HG03045 (cell line): ENCODE measurements around the gene FOXR1.

Source experiments
- ATAC-seq: cut with Tn5 transposase; IDR thresholded peaks from one replicate; pipeline ENCODE4 v1.9.1; 2021; ENCODE audit warnings: mild to moderate bottlenecking, moderate library complexity; ENCODE audit not compliant: unreplicated experiment

FOXR1 gene

DNA sequence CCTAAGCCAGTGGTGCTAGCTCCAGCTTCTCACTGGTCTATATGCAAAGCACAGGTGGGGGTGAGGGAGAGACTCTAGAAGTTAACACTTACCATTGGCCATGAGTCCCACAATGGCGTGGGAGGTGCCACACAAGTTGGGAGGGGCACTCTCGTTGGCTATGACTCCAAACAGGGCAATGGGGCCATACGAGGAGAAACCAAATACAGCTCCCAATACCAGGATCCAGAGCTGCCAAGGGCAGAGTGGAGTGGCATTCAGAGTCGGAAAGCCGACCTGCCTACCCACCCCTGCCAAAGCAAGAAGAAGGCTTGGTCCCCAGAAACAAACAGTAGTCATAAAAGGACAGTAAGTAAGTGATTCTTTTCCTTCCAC is 53.5 kb downstream of the FOXR1 start:
- ATAC-seq: no peak

DNA sequence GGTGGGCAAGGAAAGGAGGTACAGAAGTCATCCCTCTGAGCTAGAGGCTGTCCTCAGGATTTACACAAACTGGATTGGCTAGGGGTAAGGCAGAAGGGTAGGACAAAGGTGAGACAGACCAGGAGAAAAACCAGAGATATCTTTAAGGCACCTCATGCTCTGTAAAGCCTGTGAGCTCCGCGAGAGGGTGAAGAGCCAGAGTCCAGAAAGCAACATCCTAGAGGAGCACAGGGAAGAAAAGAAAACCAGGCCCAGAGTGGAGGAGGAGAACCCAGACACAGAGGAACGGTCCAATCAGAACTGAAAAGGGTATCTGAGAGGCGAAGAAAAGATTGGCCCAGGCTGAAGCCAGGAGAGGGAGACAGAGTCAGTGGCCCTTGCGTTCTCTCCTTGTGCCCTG is 54.0 kb downstream of the FOXR1 start:
- no peak for ATAC-seq

DNA sequence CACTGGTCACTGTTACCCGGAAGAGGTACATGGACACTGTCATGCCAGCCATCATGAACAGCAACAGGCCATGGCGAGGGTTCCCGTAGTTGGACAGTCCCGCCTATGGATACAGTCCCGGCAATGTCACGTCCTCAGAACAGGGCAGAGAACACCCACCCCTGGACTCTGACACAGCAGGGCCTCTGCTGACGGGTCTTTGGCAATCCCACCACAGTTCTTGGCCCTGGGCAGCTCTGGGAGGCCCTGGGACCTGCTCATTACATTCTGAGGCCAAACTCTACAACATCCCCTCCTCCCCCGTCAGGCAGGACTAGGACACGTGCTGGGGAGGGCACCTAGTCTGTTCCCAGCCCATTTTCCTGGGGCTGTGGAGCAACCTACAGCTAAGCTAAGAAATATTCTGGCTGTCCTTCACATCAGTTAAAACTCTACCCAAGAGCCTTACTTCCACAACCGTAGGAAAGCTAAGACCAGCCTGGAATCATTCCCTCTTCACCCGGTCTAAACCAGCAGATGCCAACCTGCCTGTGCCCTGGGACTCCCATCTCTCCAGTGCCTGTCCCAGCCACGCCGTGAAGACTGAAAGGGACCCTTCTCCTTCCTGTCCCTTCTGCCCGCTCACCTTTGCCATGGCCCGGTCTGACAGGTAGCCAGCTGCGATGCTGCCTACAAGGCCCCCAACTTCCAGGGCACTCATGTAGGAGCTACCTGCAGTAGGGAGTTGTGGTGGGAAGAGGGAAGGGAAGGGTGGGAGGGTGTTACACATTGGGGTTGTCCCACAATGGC is 54.6 kb downstream of the FOXR1 start:
- no peak for ATAC-seq

DNA sequence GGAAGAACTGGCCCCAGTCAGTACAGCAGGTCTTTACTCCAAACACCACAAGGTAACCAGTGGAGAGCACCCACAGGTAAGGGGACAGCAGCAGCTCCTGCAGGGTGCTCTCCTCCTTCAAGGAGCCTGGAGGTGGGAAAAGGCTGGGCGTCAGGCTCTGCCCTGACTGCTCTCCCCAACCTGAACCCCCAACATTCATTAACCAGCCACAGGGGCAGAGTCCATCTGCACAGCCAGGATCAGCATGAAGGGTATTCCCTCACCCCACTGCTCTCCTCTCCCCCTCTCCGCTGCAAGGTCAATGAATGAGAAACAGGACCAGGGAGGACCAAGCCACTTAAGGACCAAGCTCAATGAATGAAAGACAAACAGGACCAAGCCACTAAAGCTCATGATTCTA is 55.4 kb downstream of the FOXR1 start:
- ATAC-seq: no peak

DNA sequence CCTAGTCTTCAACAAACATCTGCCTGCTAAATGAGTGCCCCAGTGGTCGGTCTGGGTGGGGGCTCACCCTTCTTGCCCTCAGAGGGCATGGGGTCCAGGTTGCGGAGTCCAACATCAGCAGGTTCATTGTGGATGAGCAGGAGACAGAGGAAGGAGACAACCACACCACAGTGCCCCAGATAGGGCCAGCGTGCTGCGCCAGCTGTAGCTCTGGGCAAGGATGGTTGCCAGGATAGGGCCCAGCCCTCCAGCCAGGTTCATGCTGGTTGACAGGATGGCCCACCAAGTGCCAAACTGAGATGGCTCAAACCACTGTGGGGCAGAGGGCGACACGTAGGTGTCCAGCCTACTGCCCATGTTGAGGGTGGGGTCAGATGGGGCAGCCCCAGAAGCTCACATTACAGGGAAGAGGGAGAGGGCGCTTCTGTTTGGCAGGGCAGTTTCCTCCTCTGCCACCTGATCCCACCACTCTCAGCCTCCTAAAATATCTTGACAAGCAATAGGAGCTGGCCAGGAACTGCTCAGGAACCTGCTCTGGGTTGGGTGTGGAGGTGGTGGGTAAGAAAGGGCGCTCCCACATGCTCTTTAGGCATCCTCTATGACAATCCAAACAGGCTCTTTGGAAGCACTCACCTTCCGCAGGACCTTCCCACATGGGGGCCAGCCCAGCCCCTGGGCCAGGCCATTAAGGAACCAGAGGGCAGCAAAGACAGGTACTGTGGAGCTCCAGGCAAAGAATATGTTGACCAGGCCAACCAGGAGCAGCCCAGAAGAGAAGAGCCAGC is 56.2 kb downstream of the FOXR1 start:
- ATAC-seq: no peak

DNA sequence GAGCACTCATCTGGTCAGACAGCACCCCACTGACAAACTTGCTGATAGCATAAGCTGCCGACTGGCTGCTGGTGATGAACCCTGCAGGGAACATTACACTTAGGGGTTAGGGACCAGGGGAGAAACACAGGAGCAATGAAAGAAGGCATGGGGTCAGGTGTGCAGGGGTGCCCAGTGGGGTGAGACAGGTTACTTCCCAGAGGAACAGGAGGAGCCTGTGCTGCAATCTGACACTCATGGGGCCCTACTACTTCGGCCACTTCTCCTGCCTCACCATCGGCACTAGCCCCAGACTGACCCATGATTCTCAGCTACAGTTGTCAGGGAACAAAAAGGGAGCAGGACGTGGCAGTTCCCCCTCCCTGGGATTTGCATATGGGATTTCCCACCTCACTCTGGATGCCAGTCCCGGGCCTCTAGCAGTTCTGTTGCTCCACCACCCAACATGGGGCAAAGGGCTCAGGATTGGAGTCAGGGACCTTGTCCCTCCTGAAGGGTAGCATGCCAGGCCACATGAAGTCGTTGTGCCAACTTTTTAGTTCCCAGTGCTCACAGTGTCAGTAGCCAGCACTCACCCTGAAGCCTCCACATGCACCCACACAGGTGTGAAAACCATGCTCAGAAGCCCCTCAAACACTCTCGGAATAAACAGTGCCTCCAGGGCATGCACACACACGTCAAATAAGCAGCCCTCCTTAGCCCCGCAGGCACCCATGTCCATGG is 56.9 kb downstream of the FOXR1 start:
- no peak for ATAC-seq

DNA sequence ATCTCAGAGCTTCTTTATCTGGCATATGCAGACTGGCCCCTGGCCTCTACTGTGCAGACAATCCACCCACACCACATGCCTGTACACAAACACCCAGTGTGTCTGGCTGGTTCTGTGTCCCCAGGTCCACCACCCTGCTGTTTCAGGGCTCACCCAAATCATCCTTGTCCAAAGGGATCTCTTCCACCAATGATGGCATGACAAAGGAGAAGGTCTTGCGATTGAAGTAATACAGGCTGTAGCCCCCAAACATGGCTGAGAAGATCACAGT is 57.4 kb downstream of the FOXR1 start:
- ATAC-seq: no peak

DNA sequence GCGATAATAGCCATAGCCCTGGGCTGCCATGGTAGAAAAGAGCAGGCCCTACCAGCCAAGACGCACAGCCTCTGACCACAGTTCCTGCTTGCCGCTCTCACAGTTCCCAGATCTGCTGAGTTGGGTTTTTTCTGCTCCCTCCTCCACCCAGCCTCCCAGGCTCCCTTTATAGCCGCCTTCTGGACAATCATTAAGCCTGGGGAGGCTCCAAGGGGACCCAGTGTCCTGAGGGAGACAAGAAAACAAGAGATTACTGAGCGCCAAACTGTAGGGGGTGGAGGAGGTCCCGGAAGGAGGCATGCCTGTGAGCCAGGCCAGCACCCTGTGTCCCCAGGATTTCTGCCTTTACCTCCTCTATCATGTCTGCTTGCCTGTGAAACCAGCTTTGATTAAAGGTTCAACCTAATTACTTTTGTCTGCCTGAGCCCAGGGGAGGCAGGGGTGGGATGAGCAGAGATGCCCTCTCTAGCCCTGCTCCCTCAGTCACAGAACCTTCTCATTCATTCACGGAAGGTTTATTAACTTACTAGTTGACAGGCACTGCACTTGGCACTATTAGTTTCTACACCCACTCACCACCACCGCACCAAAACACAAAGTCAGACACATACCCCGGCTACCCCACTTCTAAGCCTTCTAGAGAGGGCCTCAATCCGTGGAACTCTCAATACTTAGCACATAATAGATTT is 57.9 kb downstream of the FOXR1 start:
- ATAC-seq: peak; percentile 0

DNA sequence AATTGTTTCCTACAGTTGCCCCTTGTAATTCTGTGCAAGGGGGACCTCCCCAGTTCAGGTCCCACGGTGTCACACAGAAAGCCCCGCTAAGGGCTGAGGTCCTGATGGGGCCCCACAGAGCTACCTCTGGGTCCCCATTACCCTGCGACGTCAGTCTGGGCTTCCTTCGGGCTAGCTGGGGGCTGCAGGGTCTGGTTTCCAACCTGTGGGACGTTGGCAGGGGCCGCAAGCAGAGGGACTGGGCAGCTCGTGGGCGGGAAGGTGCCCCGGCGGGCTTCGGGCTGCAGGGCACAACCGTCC is 58.4 kb downstream of the FOXR1 start:
- peak; percentile 6 for ATAC-seq

DNA sequence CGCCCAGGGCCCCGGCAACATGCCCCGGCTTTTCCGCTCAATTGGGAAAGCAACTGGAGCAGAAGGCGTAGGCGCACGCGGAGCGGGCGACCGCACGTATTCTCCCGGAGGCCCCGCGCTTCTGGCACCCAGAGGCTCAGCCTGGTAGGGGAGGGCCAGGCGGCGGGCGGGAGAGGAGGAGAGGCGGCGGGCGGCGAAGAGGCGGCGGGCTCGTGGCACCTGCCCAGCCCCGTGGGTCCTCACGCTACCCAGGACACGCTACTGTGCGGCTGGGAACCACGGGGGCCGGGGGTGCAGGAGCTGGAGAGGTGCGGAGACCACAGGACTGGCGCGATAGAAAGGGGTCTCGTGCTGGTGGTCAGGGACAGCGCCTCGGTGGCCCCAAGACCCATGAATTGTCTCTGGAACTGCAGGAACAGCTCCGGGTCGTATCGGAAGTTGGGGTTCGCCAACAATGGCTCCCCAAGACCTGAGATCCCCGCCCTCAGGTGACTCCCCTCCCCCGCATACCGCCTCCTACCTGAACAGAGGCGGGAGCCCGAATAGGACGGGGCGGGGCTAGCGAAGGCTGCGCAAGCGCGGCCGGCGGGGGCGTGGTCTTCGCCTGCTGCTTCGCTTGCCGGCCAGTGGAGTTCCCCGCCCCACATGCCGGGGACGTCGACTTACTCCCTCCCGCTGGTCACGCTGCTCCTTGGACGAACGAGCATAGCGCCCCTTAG is 58.9 kb downstream of the FOXR1 start, which contains the start of gene SLC37A4:
SLC37A4 (minus strand) TSS at position 549 of the 719 bp plus-strand sequence.
- peak; percentile 83 for ATAC-seq
